NB4 (cell line): ENCODE data around the gene TRIM62.

ENCODE experiments used
- MYC ChIP-seq: IDR thresholded peaks from 2 replicates; pipeline ENCODE4 v1.6.1; 2011; ENCODE audit warnings: low read depth, low read length
- POLR2A ChIP-seq: IDR thresholded peaks from 2 replicates; pipeline ENCODE4 v1.6.1; 2011; ENCODE audit warnings: mild to moderate bottlenecking; ENCODE audit not compliant: insufficient read length; ENCODE audit errors: extremely low read depth
- TF ChIP-seq, protein P1 (sequence below): IDR thresholded peaks from one replicate; pipeline ENCODE4 v1.5.1; 2012; ENCODE audit warnings: low read depth, low read length

DNA sequence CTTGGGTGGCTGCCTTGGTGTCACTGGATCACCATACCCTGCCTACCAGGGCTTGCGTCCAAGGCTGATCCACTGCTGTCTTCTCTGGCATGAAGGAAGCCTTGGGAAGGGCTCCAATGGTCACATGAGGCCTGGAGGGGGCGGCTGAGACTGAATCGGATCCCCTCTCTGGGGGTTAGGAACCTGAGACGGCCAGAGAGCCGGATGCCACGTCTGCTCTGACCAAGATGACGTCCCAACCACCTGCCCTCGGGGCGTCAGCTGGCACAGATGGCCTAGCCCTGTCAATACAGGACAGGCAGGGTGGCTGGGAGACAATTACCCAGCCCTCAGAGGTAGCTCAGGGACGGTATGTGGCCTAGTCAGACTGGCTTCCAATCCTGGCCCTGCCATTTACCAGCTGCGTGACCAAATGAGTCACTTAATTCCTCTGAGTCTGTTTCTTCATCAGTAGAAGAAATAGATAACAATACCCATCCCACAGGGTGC lies 5.4 kb downstream of the TRIM62 start:
- TF ChIP-seq, protein P1, sequence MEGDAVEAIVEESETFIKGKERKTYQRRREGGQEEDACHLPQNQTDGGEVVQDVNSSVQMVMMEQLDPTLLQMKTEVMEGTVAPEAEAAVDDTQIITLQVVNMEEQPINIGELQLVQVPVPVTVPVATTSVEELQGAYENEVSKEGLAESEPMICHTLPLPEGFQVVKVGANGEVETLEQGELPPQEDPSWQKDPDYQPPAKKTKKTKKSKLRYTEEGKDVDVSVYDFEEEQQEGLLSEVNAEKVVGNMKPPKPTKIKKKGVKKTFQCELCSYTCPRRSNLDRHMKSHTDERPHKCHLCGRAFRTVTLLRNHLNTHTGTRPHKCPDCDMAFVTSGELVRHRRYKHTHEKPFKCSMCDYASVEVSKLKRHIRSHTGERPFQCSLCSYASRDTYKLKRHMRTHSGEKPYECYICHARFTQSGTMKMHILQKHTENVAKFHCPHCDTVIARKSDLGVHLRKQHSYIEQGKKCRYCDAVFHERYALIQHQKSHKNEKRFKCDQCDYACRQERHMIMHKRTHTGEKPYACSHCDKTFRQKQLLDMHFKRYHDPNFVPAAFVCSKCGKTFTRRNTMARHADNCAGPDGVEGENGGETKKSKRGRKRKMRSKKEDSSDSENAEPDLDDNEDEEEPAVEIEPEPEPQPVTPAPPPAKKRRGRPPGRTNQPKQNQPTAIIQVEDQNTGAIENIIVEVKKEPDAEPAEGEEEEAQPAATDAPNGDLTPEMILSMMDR: no peak
- TF ChIP-seq MYC (no peak), POLR2A (no peak)
